Measurements from ENCODE around the gene CDK13. TPM values are rescaled to one million over a fixed set of nuclear protein-coding genes. Genes with fewer than 3 reads are reported as not detected.
A peak's percentile ranks its signal among the peaks of the same experiment; 100 is the strongest.

CDK13 gene
- total RNA-seq, 1 experiment from 2014 or later = 34.9 TPM

DNA sequence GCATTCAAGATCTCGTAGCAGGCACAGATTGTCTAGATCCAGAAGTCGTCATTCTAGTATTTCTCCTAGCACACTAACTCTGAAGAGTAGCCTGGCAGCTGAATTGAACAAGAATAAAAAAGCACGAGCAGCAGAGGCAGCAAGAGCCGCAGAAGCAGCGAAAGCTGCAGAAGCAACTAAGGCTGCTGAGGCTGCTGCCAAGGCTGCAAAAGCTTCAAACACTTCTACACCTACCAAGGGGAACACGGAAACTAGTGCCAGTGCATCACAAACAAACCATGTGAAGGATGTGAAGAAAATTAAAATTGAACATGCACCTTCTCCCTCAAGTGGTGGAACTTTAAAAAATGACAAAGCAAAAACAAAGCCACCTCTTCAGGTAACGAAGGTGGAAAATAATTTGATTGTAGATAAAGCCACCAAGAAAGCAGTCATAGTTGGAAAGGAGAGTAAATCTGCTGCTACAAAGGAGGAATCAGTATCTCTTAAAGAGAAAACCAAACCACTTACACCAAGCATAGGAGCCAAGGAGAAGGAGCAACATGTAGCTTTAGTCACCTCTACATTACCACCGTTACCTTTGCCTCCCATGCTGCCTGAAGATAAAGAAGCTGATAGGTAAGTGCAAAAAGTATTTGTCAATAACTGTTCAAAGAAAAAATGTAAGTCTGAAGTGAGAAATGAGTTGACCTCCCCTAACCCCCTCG, 37.7 kb downstream of the CDK13 start:
- Histone ChIP-seq H3K4me2 (ENCODE audit: low read length) (no peak overlapping the region), H3K9ac (ENCODE audit: low read length) (no peak overlapping the region), H2AFZ (ENCODE audit: low read length) (no peak overlapping the region), H3K36me3 (ENCODE audit: low read depth, low read length) (peaks cover 9% of the 10 kb centered on the region; the same call in 1 of the 2 replicates), H3K9me2 (replicated peaks; ENCODE audit: low read length) (no peaks in the 10 kb centered on the region), H3K4me3 (ENCODE audit: low read length) (no peak overlapping the region), H3F3A (ENCODE audit: low read length, unreplicated experiment) (no peaks in the 10 kb centered on the region), H4K20me1 (ENCODE audit: low read length) (0 out of 2 replicates have a peak, but pooled peaks cover 9% of the 10 kb centered on the region), H3K27me3 (ENCODE audit: low read length) (no peaks in the 10 kb centered on the region), H3K27ac (ENCODE audit: low read length) (no peak overlapping the region), H3K9me3 (ENCODE audit: low read length) (no peaks in the 10 kb centered on the region), H3K79me2 (ENCODE audit: low read length) (peaks cover 68% of the 10 kb centered on the region), H3K4me1 (ENCODE audit: insufficient read depth, low read length) (no peaks in the 10 kb centered on the region)
- ChIA-PET CTCF (no interaction called here), POLR2A (ENCODE audit: unreplicated experiment) (no interaction called here)
- TSS peak; percentile 24 for BruUV-seq (replicated peaks)
- intact Hi-C loops (cut with micrococcal nuclease) = no loop called here
- no peak for DNase-seq
- ATAC-seq = no peak
- no peak for TF ChIP-seq EZH2phosphoT487 (IDR thresholded peaks at IDR 0.05; ENCODE audit: borderline replicate concordance, low read length)
- TF ChIP-seq, protein P1, sequence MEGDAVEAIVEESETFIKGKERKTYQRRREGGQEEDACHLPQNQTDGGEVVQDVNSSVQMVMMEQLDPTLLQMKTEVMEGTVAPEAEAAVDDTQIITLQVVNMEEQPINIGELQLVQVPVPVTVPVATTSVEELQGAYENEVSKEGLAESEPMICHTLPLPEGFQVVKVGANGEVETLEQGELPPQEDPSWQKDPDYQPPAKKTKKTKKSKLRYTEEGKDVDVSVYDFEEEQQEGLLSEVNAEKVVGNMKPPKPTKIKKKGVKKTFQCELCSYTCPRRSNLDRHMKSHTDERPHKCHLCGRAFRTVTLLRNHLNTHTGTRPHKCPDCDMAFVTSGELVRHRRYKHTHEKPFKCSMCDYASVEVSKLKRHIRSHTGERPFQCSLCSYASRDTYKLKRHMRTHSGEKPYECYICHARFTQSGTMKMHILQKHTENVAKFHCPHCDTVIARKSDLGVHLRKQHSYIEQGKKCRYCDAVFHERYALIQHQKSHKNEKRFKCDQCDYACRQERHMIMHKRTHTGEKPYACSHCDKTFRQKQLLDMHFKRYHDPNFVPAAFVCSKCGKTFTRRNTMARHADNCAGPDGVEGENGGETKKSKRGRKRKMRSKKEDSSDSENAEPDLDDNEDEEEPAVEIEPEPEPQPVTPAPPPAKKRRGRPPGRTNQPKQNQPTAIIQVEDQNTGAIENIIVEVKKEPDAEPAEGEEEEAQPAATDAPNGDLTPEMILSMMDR (conservative IDR thresholded peaks at IDR 0.05; ENCODE audit: low read depth, low read length) = no peak

GRCh38 chr7:40000734-40001315, 50.8 kb downstream of the CDK13 start:
- intact Hi-C loops (cut with micrococcal nuclease) = loop anchor here (5.0 kb wide), 1 partner anchor 49 kb away; the partner anchor contains the start of gene CDK13
- no peak overlapping the region for H3K9ac ChIP-seq (ENCODE audit: low read length)
- H2AFZ ChIP-seq (ENCODE audit: low read length) = no peak overlapping the region
- H3K79me2 ChIP-seq (ENCODE audit: low read length) = peaks cover 6% of the 10 kb centered on the region
- POLR2A ChIA-PET (ENCODE audit: unreplicated experiment) = no interaction called here
- no TSS peak for BruUV-seq (replicated peaks)
- 0 out of 2 replicates have a peak, but pooled peaks cover 5% of the 10 kb centered on the region for H3K36me3 ChIP-seq (ENCODE audit: low read depth, low read length)
- no peaks in the 10 kb centered on the region for H3K9me2 ChIP-seq (replicated peaks; ENCODE audit: low read length)
- no peaks in the 10 kb centered on the region for H4K20me1 ChIP-seq (ENCODE audit: low read length)
- CTCF ChIA-PET = no interaction called here
- no peak for TF ChIP-seq EZH2phosphoT487 (IDR thresholded peaks at IDR 0.05; ENCODE audit: borderline replicate concordance, low read length)
- TF ChIP-seq EZH2 (IDR thresholded peaks at IDR 0.05; ENCODE audit: low read length, unreplicated experiment) = no peak
- no peak overlapping the region for H3K4me2 ChIP-seq (ENCODE audit: low read length)
- DNase-seq (peak; percentile 10), ATAC-seq (peak; percentile 78)
- no peak overlapping the region for H3K27ac ChIP-seq (ENCODE audit: low read length)
- H3F3A ChIP-seq (ENCODE audit: low read length, unreplicated experiment) = no peaks in the 10 kb centered on the region
- H3K4me1 ChIP-seq (ENCODE audit: insufficient read depth, low read length) = peaks cover 4% of the 10 kb centered on the region; the same call in 1 of the 2 replicates
- H3K9me3 ChIP-seq (ENCODE audit: low read length) = no peaks in the 10 kb centered on the region
- no peaks in the 10 kb centered on the region for H3K27me3 ChIP-seq (ENCODE audit: low read length)
- H3K4me3 ChIP-seq (ENCODE audit: low read length) = no peak overlapping the region

DNA sequence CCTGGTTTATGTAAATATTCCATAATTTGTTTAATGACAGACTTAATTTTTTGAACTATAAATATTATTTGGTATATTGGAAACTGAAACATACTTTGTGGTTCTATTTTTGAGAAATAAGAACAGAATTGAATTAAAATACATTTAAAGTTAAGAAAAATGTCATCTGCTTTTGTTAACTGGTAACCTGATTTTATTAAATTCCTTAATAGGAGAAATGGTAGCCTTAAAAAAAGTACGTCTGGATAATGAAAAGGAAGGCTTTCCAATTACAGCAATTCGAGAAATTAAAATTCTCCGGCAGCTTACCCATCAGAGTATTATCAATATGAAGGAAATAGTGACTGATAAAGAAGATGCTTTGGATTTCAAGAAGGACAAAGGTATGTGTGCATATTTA, 51.6 kb downstream of the CDK13 start:
- Histone ChIP-seq H3K27ac (ENCODE audit: low read length) (no peak overlapping the region), H3K79me2 (ENCODE audit: low read length) (no peaks in the 10 kb centered on the region), H2AFZ (ENCODE audit: low read length) (no peak overlapping the region), H3K9me3 (ENCODE audit: low read length) (no peaks in the 10 kb centered on the region), H3K36me3 (ENCODE audit: low read depth, low read length) (0 out of 2 replicates have a peak, but pooled peaks cover 5% of the 10 kb centered on the region), H3K4me2 (ENCODE audit: low read length) (no peak overlapping the region), H4K20me1 (ENCODE audit: low read length) (no peaks in the 10 kb centered on the region), H3K27me3 (ENCODE audit: low read length) (no peaks in the 10 kb centered on the region), H3F3A (ENCODE audit: low read length, unreplicated experiment) (no peaks in the 10 kb centered on the region), H3K4me1 (ENCODE audit: insufficient read depth, low read length) (peaks cover 4% of the 10 kb centered on the region; the same call in 1 of the 2 replicates), H3K9me2 (replicated peaks; ENCODE audit: low read length) (no peaks in the 10 kb centered on the region), H3K9ac (ENCODE audit: low read length) (no peak overlapping the region), H3K4me3 (ENCODE audit: low read length) (no peak overlapping the region)
- no TSS peak for BruUV-seq (replicated peaks)
- POLR2A ChIA-PET (ENCODE audit: unreplicated experiment) = no interaction called here
- CTCF ChIA-PET = no interaction called here
- ATAC-seq = no peak
- DNase-seq = no peak
- intact Hi-C loops (cut with micrococcal nuclease) = loop anchor here (5.0 kb wide), 1 partner anchor 49 kb away; the partner anchor contains the start of gene CDK13
- TF ChIP-seq EZH2phosphoT487 (IDR thresholded peaks at IDR 0.05; ENCODE audit: borderline replicate concordance, low read length) (no peak), EZH2 (IDR thresholded peaks at IDR 0.05; ENCODE audit: low read length, unreplicated experiment) (no peak)
- TF ChIP-seq, protein P1 (conservative IDR thresholded peaks at IDR 0.05; ENCODE audit: low read depth, low read length) = no peak
